ENCODE measurements around the gene LSS. TPM values are rescaled to one million over a fixed set of nuclear protein-coding genes. Genes with fewer than 3 reads are reported as not detected.

The LSS gene
- total RNA-seq, 1 experiment from 2014 or later: 101 TPM

DNA sequence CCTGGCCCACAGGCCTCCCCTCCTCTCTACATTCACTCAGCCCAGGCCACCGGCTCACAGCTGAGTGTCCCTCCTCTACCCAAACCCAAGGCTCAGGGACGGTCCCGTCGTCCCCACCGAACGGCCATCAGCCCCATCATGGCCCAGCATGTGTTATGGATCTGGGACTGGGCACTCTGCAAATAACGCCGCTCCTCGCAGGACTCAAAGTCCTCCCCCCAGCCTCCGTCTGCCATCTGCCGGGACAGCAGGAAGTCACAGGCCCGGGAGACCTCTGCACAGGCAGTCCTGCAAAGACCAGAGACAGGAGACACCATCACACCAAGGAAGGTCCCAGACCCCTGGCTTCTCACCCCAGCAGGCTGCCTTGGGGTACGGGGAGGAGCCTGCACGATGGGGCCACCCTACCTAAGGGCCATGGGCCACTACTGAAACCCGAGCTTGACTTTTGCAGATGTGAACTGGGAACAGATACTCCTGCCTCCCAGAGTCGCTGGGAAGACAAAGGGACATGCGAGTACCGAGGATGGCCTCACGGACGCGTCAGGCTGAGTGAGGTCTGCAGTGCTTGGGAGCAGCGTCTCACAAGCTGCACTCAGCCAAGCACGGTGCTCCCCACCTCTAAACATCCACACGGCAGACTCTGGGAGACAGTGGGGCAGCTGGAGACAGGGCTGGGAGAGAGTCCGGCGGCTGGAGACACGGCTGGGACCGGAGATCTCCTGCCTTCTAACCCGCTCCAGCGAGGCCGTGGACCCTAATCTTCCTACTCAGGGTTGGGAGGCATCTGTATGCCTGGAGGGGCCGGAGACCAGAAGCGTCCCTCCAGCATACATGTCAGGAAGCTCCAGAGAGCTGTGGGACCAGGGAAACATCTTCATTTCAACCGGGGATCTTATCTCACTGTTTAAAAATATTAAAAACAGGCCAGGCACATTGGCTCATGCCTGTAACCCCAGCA is 33.9 kb downstream of the LSS start (continued):
- TF ChIP-seq ATF2 (CRISPR knock-in tag; IDR thresholded peaks at IDR 0.05; ENCODE audit: borderline replicate concordance, low read depth) (no peak), GTF2I (CRISPR knock-in tag; conservative IDR thresholded peaks at IDR 0.05) (no peak), ETV6 (CRISPR knock-in tag; IDR thresholded peaks at IDR 0.05) (no peak), ZNF138 (CRISPR knock-in tag; conservative IDR thresholded peaks at IDR 0.05) (no peak), TCF7 (CRISPR knock-in tag; IDR thresholded peaks at IDR 0.05; ENCODE audit: low read depth) (no peak)

DNA sequence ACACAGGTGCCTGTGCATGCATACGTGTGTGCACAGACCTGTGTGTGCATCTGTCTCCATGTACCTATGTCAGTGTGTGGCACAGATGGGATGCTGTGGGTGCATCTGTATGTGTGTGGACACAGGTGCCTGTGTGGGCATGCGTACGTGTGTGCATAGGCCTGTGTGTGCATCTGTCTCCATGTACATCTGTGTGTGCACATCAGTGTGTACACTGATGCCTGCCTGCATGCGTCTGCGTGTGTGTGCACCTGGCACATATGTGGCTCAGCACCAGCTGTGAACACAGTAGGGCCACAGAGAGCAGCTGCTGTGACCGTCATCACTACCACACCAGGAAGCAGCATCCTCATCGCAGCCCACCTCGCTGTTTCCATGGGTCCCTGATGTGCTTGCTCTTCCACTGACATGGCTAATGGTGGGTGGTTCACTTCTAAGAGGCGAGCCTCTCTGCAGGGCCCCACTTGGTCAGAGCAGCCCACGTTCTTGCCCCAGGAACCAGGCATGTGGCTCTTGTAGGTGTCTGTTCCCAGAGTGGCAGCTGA is 34.7 kb downstream of the LSS start:
- POLR2A ChIA-PET: no interaction called here
- no peak overlapping the region for H3K27ac Mint-ChIP-seq
- DNase-seq (ENCODE audit: low spot score): no peak

GRCh38 chr21:46191686-46192575 is 36.6 kb downstream of the LSS start:
- no peak for ATAC-seq

More for the DNA sequence above, 34.7 kb downstream of the LSS start:
- CTCF ChIA-PET: no interaction called here
- Mint-ChIP-seq H3K9me3 (peaks cover 6% of the 10 kb centered on the region; the same call in 1 of the 2 replicates), H3K27me3 (ENCODE audit: low read depth) (no peaks in the 10 kb centered on the region), H3K4me3 (no peak overlapping the region), H3K4me1 (peaks cover 3% of the 10 kb centered on the region), H3K36me3 (peaks cover 59% of the 10 kb centered on the region)
- TF ChIP-seq TEAD4 (CRISPR knock-in tag; IDR thresholded peaks at IDR 0.05): no peak
- no peak for ATAC-seq

GRCh38 chr21:46191257-46191685 is 37.3 kb downstream of the LSS start:
- CTCF ChIA-PET: interaction anchor here (2.2 kb wide), 1 partner anchor 48 kb away, joined by 7 read pairs; no protein-coding TSS in a partner anchor
- peaks cover 16% of the 10 kb centered on the region for H3K4me1 Mint-ChIP-seq
- H3K27me3 Mint-ChIP-seq (ENCODE audit: low read depth): no peaks in the 10 kb centered on the region
- DNase-seq (ENCODE audit: low spot score): no peak
- no peak overlapping the region for H3K4me3 Mint-ChIP-seq
- ATAC-seq: no peak
- POLR2A ChIA-PET: interaction anchor here (0.6 kb wide), 1 partner anchor 1261 kb away, joined by 3 read pairs; no protein-coding TSS in a partner anchor
- H3K27ac Mint-ChIP-seq: no peak overlapping the region; the same call in 1 of the 2 replicates
- H3K36me3 Mint-ChIP-seq: peaks cover 44% of the 10 kb centered on the region
- peaks cover 6% of the 10 kb centered on the region; the same call in 1 of the 2 replicates for H3K9me3 Mint-ChIP-seq
- no peak for TF ChIP-seq MXD4 (CRISPR knock-in tag; IDR thresholded peaks at IDR 0.05; ENCODE audit: borderline replicate concordance)
- TF ChIP-seq, protein P1, sequence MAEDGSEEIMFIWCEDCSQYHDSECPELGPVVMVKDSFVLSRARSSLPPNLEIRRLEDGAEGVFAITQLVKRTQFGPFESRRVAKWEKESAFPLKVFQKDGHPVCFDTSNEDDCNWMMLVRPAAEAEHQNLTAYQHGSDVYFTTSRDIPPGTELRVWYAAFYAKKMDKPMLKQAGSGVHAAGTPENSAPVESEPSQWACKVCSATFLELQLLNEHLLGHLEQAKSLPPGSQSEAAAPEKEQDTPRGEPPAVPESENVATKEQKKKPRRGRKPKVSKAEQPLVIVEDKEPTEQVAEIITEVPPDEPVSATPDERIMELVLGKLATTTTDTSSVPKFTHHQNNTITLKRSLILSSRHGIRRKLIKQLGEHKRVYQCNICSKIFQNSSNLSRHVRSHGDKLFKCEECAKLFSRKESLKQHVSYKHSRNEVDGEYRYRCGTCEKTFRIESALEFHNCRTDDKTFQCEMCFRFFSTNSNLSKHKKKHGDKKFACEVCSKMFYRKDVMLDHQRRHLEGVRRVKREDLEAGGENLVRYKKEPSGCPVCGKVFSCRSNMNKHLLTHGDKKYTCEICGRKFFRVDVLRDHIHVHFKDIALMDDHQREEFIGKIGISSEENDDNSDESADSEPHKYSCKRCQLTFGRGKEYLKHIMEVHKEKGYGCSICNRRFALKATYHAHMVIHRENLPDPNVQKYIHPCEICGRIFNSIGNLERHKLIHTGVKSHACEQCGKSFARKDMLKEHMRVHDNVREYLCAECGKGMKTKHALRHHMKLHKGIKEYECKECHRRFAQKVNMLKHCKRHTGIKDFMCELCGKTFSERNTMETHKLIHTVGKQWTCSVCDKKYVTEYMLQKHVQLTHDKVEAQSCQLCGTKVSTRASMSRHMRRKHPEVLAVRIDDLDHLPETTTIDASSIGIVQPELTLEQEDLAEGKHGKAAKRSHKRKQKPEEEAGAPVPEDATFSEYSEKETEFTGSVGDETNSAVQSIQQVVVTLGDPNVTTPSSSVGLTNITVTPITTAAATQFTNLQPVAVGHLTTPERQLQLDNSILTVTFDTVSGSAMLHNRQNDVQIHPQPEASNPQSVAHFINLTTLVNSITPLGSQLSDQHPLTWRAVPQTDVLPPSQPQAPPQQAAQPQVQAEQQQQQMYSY (CRISPR knock-in tag; IDR thresholded peaks at IDR 0.05): no peak
- TF ChIP-seq ZNF671 (CRISPR knock-in tag; IDR thresholded peaks at IDR 0.05): no peak

More at GRCh38 chr21:46191686-46192575, 36.6 kb downstream of the LSS start:
- H3K27ac Mint-ChIP-seq: no peak overlapping the region
- H3K4me1 Mint-ChIP-seq: peaks cover 16% of the 10 kb centered on the region
- POLR2A ChIA-PET: no interaction called here
- peaks cover 48% of the 10 kb centered on the region for H3K36me3 Mint-ChIP-seq
- no peak overlapping the region for H3K4me3 Mint-ChIP-seq
- DNase-seq (ENCODE audit: low spot score): no peak
- no peaks in the 10 kb centered on the region for H3K27me3 Mint-ChIP-seq (ENCODE audit: low read depth)
- TF ChIP-seq, protein P2, sequence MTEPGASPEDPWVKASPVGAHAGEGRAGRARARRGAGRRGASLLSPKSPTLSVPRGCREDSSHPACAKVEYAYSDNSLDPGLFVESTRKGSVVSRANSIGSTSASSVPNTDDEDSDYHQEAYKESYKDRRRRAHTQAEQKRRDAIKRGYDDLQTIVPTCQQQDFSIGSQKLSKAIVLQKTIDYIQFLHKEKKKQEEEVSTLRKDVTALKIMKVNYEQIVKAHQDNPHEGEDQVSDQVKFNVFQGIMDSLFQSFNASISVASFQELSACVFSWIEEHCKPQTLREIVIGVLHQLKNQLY (CRISPR knock-in tag; IDR thresholded peaks at IDR 0.05): no peak
- TF ChIP-seq ETV6 (CRISPR knock-in tag; IDR thresholded peaks at IDR 0.05) (no peak), TCF7 (CRISPR knock-in tag; IDR thresholded peaks at IDR 0.05; ENCODE audit: low read depth) (no peak), CBFB (CRISPR knock-in tag; IDR thresholded peaks at IDR 0.05; ENCODE audit: low read depth) (no peak), FOXK1 (CRISPR knock-in tag; IDR thresholded peaks at IDR 0.05) (no peak), MAX (CRISPR knock-in tag; IDR thresholded peaks at IDR 0.05) (no peak)
- TF ChIP-seq, protein P3, sequence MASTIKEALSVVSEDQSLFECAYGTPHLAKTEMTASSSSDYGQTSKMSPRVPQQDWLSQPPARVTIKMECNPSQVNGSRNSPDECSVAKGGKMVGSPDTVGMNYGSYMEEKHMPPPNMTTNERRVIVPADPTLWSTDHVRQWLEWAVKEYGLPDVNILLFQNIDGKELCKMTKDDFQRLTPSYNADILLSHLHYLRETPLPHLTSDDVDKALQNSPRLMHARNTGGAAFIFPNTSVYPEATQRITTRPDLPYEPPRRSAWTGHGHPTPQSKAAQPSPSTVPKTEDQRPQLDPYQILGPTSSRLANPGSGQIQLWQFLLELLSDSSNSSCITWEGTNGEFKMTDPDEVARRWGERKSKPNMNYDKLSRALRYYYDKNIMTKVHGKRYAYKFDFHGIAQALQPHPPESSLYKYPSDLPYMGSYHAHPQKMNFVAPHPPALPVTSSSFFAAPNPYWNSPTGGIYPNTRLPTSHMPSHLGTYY (CRISPR knock-in tag; IDR thresholded peaks at IDR 0.05): no peak
- CTCF ChIA-PET: no interaction called here
- H3K9me3 Mint-ChIP-seq: peaks cover 6% of the 10 kb centered on the region; the same call in 1 of the 2 replicates

Measured in WTC11 (cell line).